GM12878 (cell line): Measurements from ENCODE around the gene RAB3C. TPM values are rescaled to one million over a fixed set of nuclear protein-coding genes. Genes with fewer than 3 reads are reported as not detected.

Experiments used
- ASH2L ChIP-seq: fragments of 300-600, 200-600 bp; sonication (generic); IDR thresholded peaks from 2 replicates; pipeline ENCODE4 v1.6.1; 2017; ENCODE audit warnings: low read depth, mild to moderate bottlenecking, borderline replicate concordance
- BCL3 ChIP-seq: IDR thresholded peaks from 2 replicates; pipeline ENCODE4 v1.6.1; 2011; ENCODE audit warnings: borderline replicate concordance, low read depth, mild to moderate bottlenecking, moderate library complexity, low read length; ENCODE audit not compliant: insufficient read depth, poor library complexity, severe bottlenecking
- BRCA1 ChIP-seq: IDR thresholded peaks from 2 replicates; pipeline ENCODE4 v1.6.1; 2011; ENCODE audit warnings: low read depth, low read length, improper control_type of control experiment
- EED ChIP-seq: sonication (generic); IDR thresholded peaks from 2 replicates; pipeline ENCODE4 v1.6.1; 2016; ENCODE audit warnings: antibody characterized with exemption, low read depth
- FOXM1 ChIP-seq: IDR thresholded peaks from 2 replicates; pipeline ENCODE4 v1.6.1; 2012; ENCODE audit warnings: low read depth, mild to moderate bottlenecking, inconsistent platforms, low read length, moderate library complexity
- GATAD2B ChIP-seq: fragments of 450-650 bp; conservative IDR thresholded peaks from 2 replicates; pipeline ENCODE4 v1.6.1; 2017; ENCODE audit warnings: low read depth, mild to moderate bottlenecking, moderate library complexity
- HDAC2 ChIP-seq: fragments of 200-600 bp; sonication (generic); IDR thresholded peaks from 2 replicates; pipeline ENCODE4 v1.6.1; 2017
- MYB ChIP-seq: fragments of 150-350 bp; IDR thresholded peaks from 2 replicates; pipeline ENCODE4 v1.6.1; 2014; ENCODE audit warnings: mild to moderate bottlenecking, low read depth, low read length, borderline replicate concordance
- MYC ChIP-seq: IDR thresholded peaks from 2 replicates; pipeline ENCODE4 v1.6.1; 2011; ENCODE audit warnings: mild to moderate bottlenecking, low read length, moderate library complexity, inconsistent platforms; ENCODE audit not compliant: insufficient read depth, insufficient replicate concordance, insufficient read length, severe bottlenecking
- NFIC ChIP-seq: IDR thresholded peaks from 2 replicates; pipeline ENCODE4 v1.6.1; 2012; ENCODE audit warnings: low read depth, mild to moderate bottlenecking, inconsistent platforms, low read length, moderate library complexity
- NRF1 ChIP-seq: conservative IDR thresholded peaks from 2 replicates; pipeline ENCODE4 v1.6.1; 2011; ENCODE audit warnings: mild to moderate bottlenecking, low read depth, low read length, improper control_type of control experiment
- PKNOX1 ChIP-seq: fragments of 450-650 bp; IDR thresholded peaks from 2 replicates; pipeline ENCODE4 v1.6.1; 2016; ENCODE audit warnings: mild to moderate bottlenecking
- SMAD1 ChIP-seq: fragments of 450-650 bp; IDR thresholded peaks from 2 replicates; pipeline ENCODE4 v1.6.1; 2018; ENCODE audit warnings: mild to moderate bottlenecking, low read depth; ENCODE audit not compliant: partially characterized antibody
- SPI1 ChIP-seq: IDR thresholded peaks from 2 replicates; pipeline ENCODE4 v1.6.1; 2011; ENCODE audit warnings: low read depth, mild to moderate bottlenecking, low read length, moderate library complexity, borderline replicate concordance; ENCODE audit not compliant: insufficient read depth
- SREBF1 ChIP-seq: IDR thresholded peaks from 2 replicates; pipeline ENCODE4 v1.6.1; 2012; ENCODE audit warnings: mild to moderate bottlenecking, low read length
- TARDBP ChIP-seq: IDR thresholded peaks from 2 replicates; pipeline ENCODE4 v1.6.1; 2016; ENCODE audit warnings: borderline replicate concordance
- ZBTB4 ChIP-seq: fragments of 450-650 bp; formaldehyde crosslinking; IDR thresholded peaks from 2 replicates; pipeline ENCODE4 v1.4.0; 2022; ENCODE audit warnings: mild to moderate bottlenecking, moderate library complexity
- ZNF217 ChIP-seq: fragments of 450-650 bp; IDR thresholded peaks from 2 replicates; pipeline ENCODE4 v1.6.1; 2017; ENCODE audit warnings: antibody characterized with exemption, mild to moderate bottlenecking
- ZNF274 ChIP-seq: IDR thresholded peaks from one replicate; pipeline ENCODE4 v1.8.0; 2011; ENCODE audit not compliant: insufficient read length, insufficient read depth
- ZNF592 ChIP-seq: fragments of 450-650 bp; IDR thresholded peaks from 2 replicates; pipeline ENCODE4 v1.6.1; 2017; ENCODE audit warnings: mild to moderate bottlenecking, moderate library complexity
- polyA plus RNA-seq, 11 experiments: library from polyadenylated mRNA; depleted of rRNA in 4 of 11; unstranded in 6 of 11; stranded (reverse) in 5 of 11; fragments of >200 nt; fragmentation: Nextera tagmentation in 4 of 11; fragmentation: Illumina TruSeq in 1 of 11; extraction: Ambion mirVana in 4 of 11; extraction: Trizol in 1 of 11; gene quantifications; 1 replicate in 1 of 11; 2 replicates in 10 of 11; pipeline versions ENCODE4 v1.2.1 to v1.2.3, GENCODE V29; 2011 to 2016; ENCODE audit warnings: inconsistent platforms in 2 of 11, missing spikeins in 2 of 11, low read depth in 1 of 11
- total RNA-seq, 4 experiments: library from RNA; depleted of rRNA in 3 of 4; stranded (reverse); fragments of >200 nt in 3 of 4; fragmentation: Illumina TruSeq in 1 of 4; extraction: Trizol in 1 of 4; gene quantifications; 2 replicates each; pipeline versions ENCODE4 v1.2.1 to v1.2.3, GENCODE V29; 2013 to 2021

RAB3C gene
- total and polyA plus RNA-seq, 10 of the 15 experiments (the other 5 are each of a cell fraction or from before 2014, with no cell fraction given), result not detected

- TF ChIP-seq ZNF592, result peak; percentile 61; the same call in 1 of the 2 replicates
- TF ChIP-seq BRCA1, result no peak
- TF ChIP-seq SPI1, result no peak
- TF ChIP-seq TARDBP, result no peak
- no peak for TF ChIP-seq SREBF1
- no peak for TF ChIP-seq ZBTB4 (CRISPR knock-in tag)
- TF ChIP-seq MYB, result no peak
- no peak for TF ChIP-seq HDAC2
- TF ChIP-seq GATAD2B, result peak; percentile 86; the same call in 1 of the 2 replicates
- TF ChIP-seq NRF1, result no peak
- TF ChIP-seq ZNF217, result no peak
- no peak for TF ChIP-seq ASH2L
- no peak for TF ChIP-seq PKNOX1
- peak; percentile 57; the same call in 1 of the 2 replicates for TF ChIP-seq FOXM1
- TF ChIP-seq MYC, result no peak
- TF ChIP-seq EED, result peak; percentile 79
- TF ChIP-seq ZNF274, result no peak
- no peak for TF ChIP-seq SMAD1
- TF ChIP-seq BCL3, result peak; percentile 48
- peak; percentile 56; the same call in 1 of the 2 replicates for TF ChIP-seq NFIC
Observed at GRCh38 chr5:58891086-58891970, 308.5 kb downstream of the RAB3C start (continued).
